GM12865 (cell line): Measurements from ENCODE around the gene TRAPPC2.

ENCODE experiments used
- DNase-seq: peaks from one replicate; pipeline ENCODE4 v3.0.0; 2010; ENCODE audit warnings: low read depth
- H3K4me3 ChIP-seq: 2 replicates; pipeline ENCODE4 v1.5.1; 2011; ENCODE audit warnings: mild to moderate bottlenecking, low read depth, low read length, control low read depth
- CTCF ChIP-seq: IDR thresholded peaks from 2 replicates; pipeline ENCODE4 v1.5.1; 2011; ENCODE audit warnings: low read length, control low read depth, low read depth, inconsistent platforms; ENCODE audit not compliant: insufficient read depth; ENCODE audit errors: missing control alignments

TRAPPC2 gene

GRCh38 chrX:13699183-13699826 lies 35.1 kb downstream of the TRAPPC2 start:
- peak overlapping the region; percentile 20; the same call in 1 of the 2 replicates for H3K4me3 ChIP-seq
- TF ChIP-seq CTCF, result no peak
- DNase-seq, result peak; percentile 49

DNA sequence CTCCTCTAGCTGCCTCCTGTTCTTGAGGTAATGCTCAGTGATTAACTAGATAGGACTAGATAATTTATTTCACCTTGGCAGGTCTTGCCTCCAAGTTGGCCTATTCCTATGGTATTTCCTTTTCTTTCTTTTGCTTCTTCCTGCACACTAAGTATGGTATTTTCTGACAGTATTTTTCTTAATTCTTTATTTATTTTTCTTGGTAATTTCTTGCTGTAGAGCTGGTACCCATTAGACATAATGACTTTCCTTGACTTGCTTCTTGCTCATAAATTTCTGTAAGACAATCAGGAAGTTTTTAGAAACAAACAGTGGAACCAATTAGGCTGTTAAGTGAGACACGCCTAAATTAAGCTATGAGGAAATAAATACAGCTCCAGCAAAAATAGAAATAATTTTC lies 36.0 kb downstream of the TRAPPC2 start:
- DNase-seq, result no peak
- peak overlapping the region; percentile 20 for H3K4me3 ChIP-seq
- no peak for TF ChIP-seq CTCF

DNA sequence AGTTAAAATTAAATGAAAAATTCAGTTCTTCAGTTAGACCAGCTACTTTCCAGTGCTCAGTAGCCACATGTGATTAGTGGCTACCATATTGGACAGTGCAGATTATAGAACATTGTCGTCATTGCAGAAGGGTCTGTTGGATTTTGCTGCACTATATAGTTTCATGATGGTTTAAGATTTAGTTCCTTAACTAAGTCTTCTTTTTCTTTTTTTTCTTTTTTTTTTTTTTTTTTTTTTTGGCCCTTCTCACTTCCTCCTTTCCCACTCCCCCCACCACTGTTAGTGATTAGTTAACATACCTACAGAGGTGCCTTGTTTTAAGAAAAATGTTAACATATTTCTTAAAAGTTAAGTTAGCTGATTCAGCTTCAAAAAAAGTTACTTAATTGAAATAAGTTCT lies 36.4 kb downstream of the TRAPPC2 start:
- no peak for DNase-seq
- TF ChIP-seq CTCF, result no peak
- H3K4me3 ChIP-seq, result peak overlapping the region; percentile 25

DNA sequence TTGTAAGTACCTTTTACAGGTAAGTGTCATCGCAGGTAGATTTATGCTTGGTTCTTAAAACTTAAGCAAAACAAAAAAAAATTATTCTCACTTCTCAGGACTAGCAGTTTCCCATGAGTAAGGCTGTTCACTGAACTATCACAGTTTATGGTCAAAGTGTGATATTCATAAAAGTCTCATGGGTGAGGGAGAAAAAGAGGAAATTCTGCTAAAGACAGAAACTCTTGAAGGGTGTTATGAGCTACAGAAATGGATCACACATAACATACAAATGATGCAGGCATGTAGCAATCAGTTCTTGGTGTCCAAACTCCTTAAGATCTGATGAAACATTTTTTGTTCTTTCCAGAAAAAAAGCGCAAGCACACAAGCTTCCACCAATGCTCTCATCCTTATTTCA lies 37.0 kb downstream of the TRAPPC2 start:
- peak; percentile 70 for DNase-seq
- H3K4me3 ChIP-seq, result peak overlapping the region; percentile 25; the same call in 1 of the 2 replicates
- TF ChIP-seq CTCF, result no peak

DNA sequence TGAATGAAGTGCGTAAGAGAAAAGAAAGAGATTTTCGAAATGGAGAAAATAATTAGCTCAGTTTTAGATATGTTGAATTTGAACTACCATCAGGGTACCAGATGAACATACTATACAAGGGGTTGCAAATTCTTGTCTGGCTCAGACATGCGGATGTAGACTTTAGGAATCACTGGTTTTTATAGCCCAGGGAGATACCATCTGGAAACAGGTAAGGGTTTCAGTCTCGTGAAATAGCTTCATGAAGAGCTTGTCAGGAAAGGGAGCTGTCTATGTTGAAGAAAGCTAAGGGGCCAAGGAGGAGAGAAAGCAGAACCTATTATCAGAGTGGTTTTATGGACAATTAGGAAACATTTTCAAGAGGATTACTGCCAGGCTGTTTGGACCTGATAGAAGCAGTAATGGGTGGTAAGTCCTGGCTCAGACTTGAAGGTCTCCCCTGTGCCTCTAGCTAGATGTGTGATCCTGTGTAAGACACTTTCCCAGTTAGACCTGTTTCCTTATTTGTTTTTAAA lies 38.8 kb downstream of the TRAPPC2 start:
- no peak for TF ChIP-seq CTCF
- no peak overlapping the region for H3K4me3 ChIP-seq
- no peak for DNase-seq

- TF ChIP-seq CTCF, result no peak
- no peak overlapping the region for H3K4me3 ChIP-seq
- no peak for DNase-seq
These were observed 39.4 kb downstream of the TRAPPC2 start for GRCh38 chrX:13694983-13695382.

GRCh38 chrX:13694359-13694758 lies 40.1 kb downstream of the TRAPPC2 start:
- H3K4me3 ChIP-seq, result peak overlapping the region; percentile 11; the same call in 1 of the 2 replicates
- DNase-seq, result no peak
- TF ChIP-seq CTCF, result no peak
